Effector memory CD8-positive, alpha-beta T cell (primary cell): ENCODE results near the gene CMTM8.
A peak's percentile ranks its signal among the peaks of the same experiment; 100 is the strongest.
"Not testable (repeated sequence)": the region's sequence is repeated elsewhere in the genome, so short reads cannot be mapped to it uniquely, and the experiment has no call there.

Source experiments
- ATAC-seq: fragments of 150-1000 bp; cut with Tn5 transposase; replicated peaks from 2 replicates; pipeline ENCODE4 v1.10.0; 2021; ENCODE audit warnings: mild to moderate bottlenecking, moderate library complexity
- DNase-seq, 3 experiments: peaks; one replicate each; pipeline ENCODE4 v3.0.0; 2021
- H3K27ac Mint-ChIP-seq, 2 donors: one replicate each; pipeline ENCODE4 v1.8.0; 2022; ENCODE audit warnings: mild to moderate bottlenecking in 2 of 2, mixed read lengths in 2 of 2, moderate library complexity in 2 of 2
- H3K27me3 Mint-ChIP-seq, 2 donors: one replicate each; pipeline ENCODE4 v1.8.0; 2022; ENCODE audit warnings: mixed read lengths in 2 of 2
- H3K36me3 Mint-ChIP-seq: one replicate; pipeline ENCODE4 v1.8.0; 2022; ENCODE audit warnings: mild to moderate bottlenecking, moderate library complexity, mixed read lengths; ENCODE audit not compliant: insufficient read depth
- H3K4me1 Mint-ChIP-seq, 2 donors: one replicate each; pipeline ENCODE4 v1.8.0; 2022; ENCODE audit warnings: low read depth in 2 of 2, mixed read lengths in 2 of 2
- H3K4me3 Mint-ChIP-seq, 2 donors: one replicate each; pipeline ENCODE4 v1.8.0; 2022; ENCODE audit warnings: mild to moderate bottlenecking in 2 of 2, mixed read lengths in 2 of 2, moderate library complexity in 2 of 2
- H3K9me3 Mint-ChIP-seq, 2 donors: one replicate each; pipeline ENCODE4 v1.8.0; 2022; ENCODE audit warnings: mixed read lengths in 2 of 2

CMTM8 gene

DNA sequence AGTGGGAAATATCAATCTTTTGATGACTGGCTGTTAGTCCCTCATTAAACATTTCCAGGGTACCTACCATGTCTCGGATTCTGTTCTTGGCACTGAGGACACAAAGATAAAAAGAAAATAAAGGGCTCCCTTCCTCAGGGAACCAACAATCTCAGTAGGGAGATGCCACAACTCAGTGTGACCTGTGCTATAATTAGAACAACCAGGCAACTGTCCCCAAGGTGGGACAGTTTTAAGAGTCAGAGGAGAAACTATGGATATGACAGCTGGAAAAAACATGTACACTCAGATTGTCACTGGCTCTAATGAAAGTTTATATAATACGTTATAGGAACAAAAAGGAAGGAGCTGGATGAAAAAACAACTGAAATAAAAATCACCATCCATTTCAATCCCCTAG is 23.3 kb upstream of the CMTM8 start:
- no peaks in the 10 kb centered on the region for H3K4me1 Mint-ChIP-seq
- no peak overlapping the region for H3K4me3 Mint-ChIP-seq
- no peak overlapping the region for H3K27ac Mint-ChIP-seq
- no peak for DNase-seq
- no peaks in the 10 kb centered on the region for H3K9me3 Mint-ChIP-seq
- H3K36me3 Mint-ChIP-seq = no peaks in the 10 kb centered on the region
- peaks cover 14 to 29% of the 10 kb centered on the region in 2 donors for H3K27me3 Mint-ChIP-seq
- no peak for ATAC-seq

DNA sequence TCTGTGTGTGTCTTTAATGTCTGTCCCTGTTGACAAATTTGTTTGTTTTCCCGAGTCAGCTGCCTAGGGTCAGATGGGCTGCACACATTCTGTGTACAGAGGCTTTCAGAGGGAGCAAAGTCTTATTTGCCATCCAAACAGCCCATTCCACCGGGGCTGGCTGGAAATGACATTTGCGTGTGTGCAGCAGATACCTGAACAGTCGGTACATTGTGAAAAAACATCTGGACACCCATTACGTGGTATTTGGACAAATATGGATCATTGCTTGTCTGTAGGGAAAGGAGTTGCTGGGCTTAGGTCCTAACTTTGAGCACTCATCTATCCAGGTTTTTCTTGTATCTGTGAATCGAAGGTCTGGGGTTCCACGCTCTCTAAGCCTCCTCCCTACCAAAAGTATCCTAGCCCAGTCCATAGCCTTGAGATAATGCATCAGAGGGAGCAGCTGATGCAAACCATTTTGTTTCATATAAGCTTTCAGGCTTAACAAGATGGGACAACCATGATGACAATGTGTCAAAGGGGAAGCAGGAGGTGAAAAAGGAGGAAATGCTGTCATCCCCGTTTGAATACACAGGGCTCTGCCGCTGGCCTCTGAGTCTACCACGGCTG is 22.2 kb upstream of the CMTM8 start:
- Mint-ChIP-seq H3K9me3 (no peaks in the 10 kb centered on the region), H3K27ac (no peak overlapping the region), H3K4me1 (no peaks in the 10 kb centered on the region), H3K27me3 (peaks cover 14 to 29% of the 10 kb centered on the region in 2 donors), H3K36me3 (no peaks in the 10 kb centered on the region), H3K4me3 (no peak overlapping the region)
- DNase-seq = no peak
- no peak for ATAC-seq

DNA sequence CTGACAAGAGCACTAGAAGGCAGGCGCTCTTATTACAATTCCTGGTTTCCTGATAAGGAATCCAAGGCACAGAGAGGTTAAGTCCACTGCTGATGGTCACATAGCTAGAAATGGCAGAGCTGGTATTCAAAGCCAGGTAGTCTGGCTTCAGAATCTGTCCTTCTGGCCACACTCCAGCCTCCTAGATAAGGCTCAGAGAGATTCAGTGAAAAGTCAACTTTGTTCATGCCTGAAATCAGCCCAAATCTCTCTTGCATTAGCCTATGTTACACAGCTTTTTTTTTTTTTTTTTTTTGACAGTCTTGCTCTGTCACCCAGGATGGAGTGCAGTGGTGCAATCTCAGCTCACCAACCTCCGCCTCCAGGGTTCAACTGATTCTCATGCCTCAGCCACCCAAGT is 21.1 kb upstream of the CMTM8 start:
- Mint-ChIP-seq H3K4me1 (no peaks in the 10 kb centered on the region), H3K27ac (no peak overlapping the region), H3K9me3 (no peaks in the 10 kb centered on the region), H3K4me3 (no peak overlapping the region), H3K36me3 (no peaks in the 10 kb centered on the region), H3K27me3 (peaks cover 14 to 36% of the 10 kb centered on the region in 2 donors)
- ATAC-seq = no peak
- no peak for DNase-seq

DNA sequence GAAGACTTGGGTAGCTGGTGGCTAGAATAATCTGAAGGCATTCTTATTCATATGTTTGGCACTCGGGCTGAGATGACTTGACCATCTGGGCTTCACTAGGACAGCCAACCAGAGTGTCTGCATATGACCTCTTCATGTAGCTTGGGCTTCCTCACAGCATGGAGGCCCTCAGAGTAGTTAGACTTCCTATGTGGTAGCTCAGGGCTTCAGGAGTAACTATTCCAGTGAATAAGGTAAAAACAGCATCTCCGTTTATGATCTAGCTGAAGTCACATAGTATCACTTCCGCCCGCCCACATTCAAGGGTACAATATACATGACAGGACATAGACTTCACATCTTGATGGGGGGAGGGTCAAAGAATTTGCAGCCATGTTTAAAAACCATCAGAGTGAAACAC is 18.9 kb upstream of the CMTM8 start:
- H3K9me3 Mint-ChIP-seq = no peaks in the 10 kb centered on the region
- H3K4me1 Mint-ChIP-seq = no peaks in the 10 kb centered on the region
- ATAC-seq (no peak), DNase-seq (no peak)
- H3K27ac Mint-ChIP-seq = no peak overlapping the region
- peaks cover 22 to 58% of the 10 kb centered on the region in 2 donors for H3K27me3 Mint-ChIP-seq
- H3K36me3 Mint-ChIP-seq = no peaks in the 10 kb centered on the region
- H3K4me3 Mint-ChIP-seq = no peak overlapping the region

DNA sequence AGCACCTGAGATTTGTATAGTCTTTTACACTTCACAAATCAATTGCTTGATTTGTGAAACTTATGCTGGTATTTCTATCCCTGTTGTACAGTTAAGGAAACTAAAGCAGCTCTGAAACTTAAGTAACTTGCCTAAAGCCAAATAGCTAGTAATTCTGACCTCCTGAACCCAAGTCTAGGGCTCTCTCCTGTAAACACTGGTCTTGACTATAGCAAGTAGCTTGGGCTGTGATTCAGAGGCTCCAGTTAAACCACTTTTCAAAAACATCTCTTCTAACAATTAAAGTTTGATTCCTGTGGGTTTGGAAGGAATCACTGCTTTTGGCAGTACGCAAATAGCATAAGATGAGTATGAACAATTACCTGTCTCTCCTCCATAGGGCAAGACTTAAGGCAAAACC is 18.5 kb upstream of the CMTM8 start:
- no peak for DNase-seq
- peaks cover 23 to 60% of the 10 kb centered on the region in 2 donors for H3K27me3 Mint-ChIP-seq
- H3K27ac Mint-ChIP-seq = no peak overlapping the region
- no peaks in the 10 kb centered on the region for H3K9me3 Mint-ChIP-seq
- no peak overlapping the region for H3K4me3 Mint-ChIP-seq
- no peaks in the 10 kb centered on the region for H3K36me3 Mint-ChIP-seq
- no peak for ATAC-seq
- H3K4me1 Mint-ChIP-seq = no peaks in the 10 kb centered on the region

DNA sequence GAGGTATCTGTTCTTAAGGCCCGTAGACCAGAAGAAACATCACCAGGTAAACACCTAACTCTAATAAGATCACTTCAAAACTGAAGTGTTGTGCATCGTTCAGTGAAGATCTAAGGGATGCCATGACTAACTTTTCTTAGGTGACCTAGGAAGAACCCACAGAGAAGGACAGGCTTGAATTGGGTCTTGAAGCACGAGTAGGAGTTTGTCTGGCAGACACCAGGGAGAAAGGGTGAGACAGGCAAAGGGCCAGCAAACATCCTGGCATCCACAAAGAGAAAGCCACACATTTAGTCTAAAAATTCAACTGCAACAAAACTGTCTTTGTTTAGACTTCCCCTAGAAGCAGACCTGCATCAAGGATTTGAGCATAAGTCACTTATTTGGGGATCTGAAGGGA is 15.5 kb upstream of the CMTM8 start:
- Mint-ChIP-seq H3K27me3 (peaks cover 16 to 57% of the 10 kb centered on the region in 2 donors), H3K4me1 (no peaks in the 10 kb centered on the region), H3K27ac (no peak overlapping the region), H3K36me3 (peaks cover 3% of the 10 kb centered on the region), H3K4me3 (no peak overlapping the region), H3K9me3 (peaks cover 0 to 2% of the 10 kb centered on the region in 2 donors)
- DNase-seq = no peak
- no peak for ATAC-seq

DNA sequence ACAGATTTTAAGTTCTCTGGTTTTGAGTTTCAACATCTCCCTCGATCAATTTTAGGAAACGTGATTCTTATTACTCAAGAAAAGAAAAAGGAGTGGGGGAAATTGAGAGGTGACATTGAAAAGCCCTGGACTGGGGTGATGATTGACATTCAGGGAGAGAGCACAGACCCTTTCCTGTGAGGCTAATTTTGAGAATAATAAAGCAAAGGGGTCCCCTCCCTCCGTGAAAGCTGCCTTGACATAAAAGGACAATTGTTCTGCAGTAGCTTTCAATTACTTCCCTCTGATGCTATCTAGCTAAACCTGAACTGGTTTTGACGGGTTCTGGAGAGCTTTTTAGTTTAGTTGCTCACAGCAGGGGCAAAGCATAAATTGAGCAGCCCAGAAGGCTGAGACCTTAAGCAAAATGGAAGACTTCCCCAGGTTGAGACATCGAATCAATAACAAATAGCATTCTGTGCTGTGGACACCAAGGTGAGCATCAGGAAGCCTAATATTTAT is 14.4 kb upstream of the CMTM8 start:
- Mint-ChIP-seq H3K27me3 (peaks cover 8 to 46% of the 10 kb centered on the region in 2 donors), H3K9me3 (peaks cover 0 to 2% of the 10 kb centered on the region in 2 donors), H3K4me1 (no peaks in the 10 kb centered on the region), H3K27ac (no peak overlapping the region), H3K36me3 (peaks cover 3% of the 10 kb centered on the region), H3K4me3 (no peak overlapping the region)
- DNase-seq (no peak), ATAC-seq (no peak)

DNA sequence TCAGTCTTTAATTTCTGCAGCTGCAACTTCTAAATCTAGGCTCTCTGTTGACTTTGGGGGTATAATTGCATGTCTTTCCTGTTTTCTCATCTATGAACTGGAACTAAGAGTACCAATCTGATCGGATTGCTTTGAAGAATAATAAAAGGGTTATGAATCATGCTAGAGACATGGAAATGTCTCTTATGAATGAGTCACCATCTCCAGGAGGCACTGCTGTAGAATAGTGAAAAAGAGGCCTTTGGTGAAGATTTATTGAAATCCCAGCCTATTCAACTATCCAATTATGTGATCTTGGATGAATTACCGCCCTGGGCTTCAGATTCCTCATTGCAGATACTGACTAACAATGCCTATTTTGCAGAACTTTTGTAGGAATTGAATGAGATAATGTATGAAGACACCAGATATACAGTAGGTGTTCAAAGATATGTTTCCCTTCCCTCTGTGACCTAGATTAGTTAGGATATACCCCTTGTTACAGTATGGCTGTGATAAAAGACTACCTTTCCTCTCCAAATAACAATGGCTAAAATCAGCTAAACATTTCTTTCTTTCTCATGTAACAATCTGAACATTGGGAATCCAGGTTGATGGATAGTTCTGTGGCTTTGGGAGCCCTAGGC is 11.5 kb upstream of the CMTM8 start:
- Mint-ChIP-seq H3K27ac (no peak overlapping the region), H3K9me3 (peaks cover 0 to 2% of the 10 kb centered on the region in 2 donors), H3K36me3 (peaks cover 3% of the 10 kb centered on the region), H3K4me1 (no peaks in the 10 kb centered on the region), H3K27me3 (peaks cover 8 to 38% of the 10 kb centered on the region in 2 donors), H3K4me3 (no peak overlapping the region)
- DNase-seq (no peak), ATAC-seq (no peak)

DNA sequence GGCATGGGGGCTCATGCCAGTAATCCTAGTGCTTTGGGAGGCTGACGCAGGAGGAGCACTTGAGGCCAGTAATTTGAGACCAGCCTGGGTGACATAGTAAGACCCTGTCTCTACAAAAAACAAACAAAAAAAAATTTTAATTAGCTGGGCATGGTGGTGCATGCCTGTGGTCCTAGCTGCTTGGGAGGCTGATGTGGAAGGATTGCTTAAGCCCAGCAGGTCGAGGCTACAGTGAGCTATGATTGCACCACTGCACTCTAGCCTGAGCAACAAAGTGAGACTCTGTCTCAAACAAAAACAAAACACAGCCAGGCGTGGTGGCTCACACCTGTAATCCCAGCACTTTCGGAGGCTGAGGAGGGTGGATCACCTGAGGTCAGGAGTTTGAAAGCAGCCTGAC is 9.7 kb upstream of the CMTM8 start:
- H3K4me1 Mint-ChIP-seq, H3K4me3 Mint-ChIP-seq, DNase-seq, ATAC-seq, H3K9me3 Mint-ChIP-seq, H3K27ac Mint-ChIP-seq, H3K36me3 Mint-ChIP-seq: not testable (repeated sequence)
- peaks cover 8 to 21% of the 10 kb centered on the region in 2 donors for H3K27me3 Mint-ChIP-seq

DNA sequence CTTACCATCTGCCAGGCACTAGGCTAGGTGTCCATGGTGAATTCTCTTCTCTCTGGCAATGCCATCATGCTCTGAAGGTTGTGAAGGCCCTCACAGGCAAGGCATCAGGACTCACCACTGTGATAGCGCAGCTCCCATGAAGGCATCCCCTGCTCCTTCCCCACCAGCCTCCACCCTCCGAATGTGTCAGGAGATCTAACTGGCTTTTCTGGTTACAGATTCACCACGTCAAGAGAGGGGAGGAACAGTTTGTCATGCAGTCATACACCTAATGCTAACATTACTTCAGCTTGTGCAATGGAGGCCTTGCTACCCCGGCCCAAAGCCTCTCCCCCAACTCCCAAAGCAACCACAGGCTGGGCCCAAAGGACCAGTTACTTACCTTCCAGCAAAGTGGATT is 8.9 kb upstream of the CMTM8 start:
- Mint-ChIP-seq H3K4me3 (no peak overlapping the region), H3K27ac (no peak overlapping the region), H3K9me3 (peaks cover 0 to 2% of the 10 kb centered on the region in 2 donors), H3K36me3 (peaks cover 3% of the 10 kb centered on the region), H3K4me1 (no peaks in the 10 kb centered on the region), H3K27me3 (peaks cover under 1 to 13% of the 10 kb centered on the region in 2 donors)
- DNase-seq = no peak
- ATAC-seq = no peak

DNA sequence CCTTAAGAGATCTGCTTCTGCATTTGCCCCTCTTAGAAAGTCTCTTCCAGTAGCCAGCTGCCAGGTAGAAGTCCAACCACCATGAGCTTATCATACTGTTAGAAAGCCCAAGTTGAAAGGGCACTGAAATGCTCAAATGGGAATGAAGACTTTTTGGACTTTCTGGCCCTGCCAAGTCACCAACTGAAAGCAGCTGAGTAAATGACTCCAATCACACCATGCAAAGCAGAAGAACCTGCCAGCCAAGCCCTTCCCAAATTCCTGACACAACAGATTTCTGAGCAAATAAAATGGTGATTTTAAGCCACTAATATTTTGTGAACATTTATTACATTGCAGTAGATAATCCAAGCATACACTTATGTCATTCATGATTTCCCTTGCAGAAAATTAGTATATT is 2.1 kb upstream of the CMTM8 start:
- Mint-ChIP-seq H3K4me3 (no peak overlapping the region), H3K27me3 (peaks cover 0 to 7% of the 10 kb centered on the region in 2 donors), H3K4me1 (peaks cover 21 to 24% of the 10 kb centered on the region in 2 donors), H3K36me3 (no peaks in the 10 kb centered on the region), H3K27ac (no peak overlapping the region), H3K9me3 (no peaks in the 10 kb centered on the region)
- ATAC-seq (no peak), DNase-seq (no peak)

DNA sequence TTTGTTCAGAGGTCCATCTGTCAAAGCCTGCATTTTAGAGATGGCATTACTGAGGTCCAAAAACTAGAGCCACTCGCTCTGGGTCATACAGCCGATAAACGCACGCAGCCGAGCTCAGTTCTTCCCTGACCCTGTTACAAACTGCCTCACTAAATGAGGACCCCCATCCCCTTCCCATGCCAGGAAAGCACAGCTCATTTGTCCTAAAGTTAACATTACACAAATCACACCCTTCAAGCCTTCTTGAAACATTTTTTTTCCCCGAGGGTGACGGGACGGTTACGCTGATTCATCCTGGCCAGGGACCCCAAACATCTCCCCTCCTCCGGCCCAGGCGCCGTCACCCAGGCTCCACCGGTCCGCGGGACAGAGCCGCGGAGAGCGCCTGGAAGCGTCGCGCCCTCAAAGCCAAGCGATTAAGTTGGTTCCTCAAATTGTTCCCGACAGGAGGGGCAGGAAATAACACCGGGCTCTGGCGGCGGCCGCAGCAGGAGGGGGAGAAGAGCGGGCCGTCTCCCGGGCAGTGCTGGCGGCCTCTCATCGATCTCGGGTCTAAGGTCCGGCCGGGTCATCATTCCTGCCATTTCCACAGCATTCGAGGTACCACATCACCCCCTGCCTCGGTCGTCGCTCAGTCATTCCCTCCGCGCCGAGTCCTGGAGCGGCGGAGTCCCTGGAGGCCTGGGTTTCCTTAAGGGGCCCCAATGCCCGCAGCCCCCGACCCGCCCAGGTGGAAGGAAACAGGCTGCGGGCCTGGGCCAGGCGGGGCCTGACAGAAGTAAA is 619 bp upstream of the CMTM8 start:
- Mint-ChIP-seq H3K4me1 (peaks cover 21 to 24% of the 10 kb centered on the region in 2 donors), H3K36me3 (peaks cover 6% of the 10 kb centered on the region), H3K9me3 (no peaks in the 10 kb centered on the region), H3K27ac (peak overlapping the region in 1 of 2 donors; percentile 20), H3K27me3 (peaks cover 0 to 7% of the 10 kb centered on the region in 2 donors), H3K4me3 (peak overlapping the region; percentile 82 to 83)
- ATAC-seq (no peak), DNase-seq (no peak)

DNA sequence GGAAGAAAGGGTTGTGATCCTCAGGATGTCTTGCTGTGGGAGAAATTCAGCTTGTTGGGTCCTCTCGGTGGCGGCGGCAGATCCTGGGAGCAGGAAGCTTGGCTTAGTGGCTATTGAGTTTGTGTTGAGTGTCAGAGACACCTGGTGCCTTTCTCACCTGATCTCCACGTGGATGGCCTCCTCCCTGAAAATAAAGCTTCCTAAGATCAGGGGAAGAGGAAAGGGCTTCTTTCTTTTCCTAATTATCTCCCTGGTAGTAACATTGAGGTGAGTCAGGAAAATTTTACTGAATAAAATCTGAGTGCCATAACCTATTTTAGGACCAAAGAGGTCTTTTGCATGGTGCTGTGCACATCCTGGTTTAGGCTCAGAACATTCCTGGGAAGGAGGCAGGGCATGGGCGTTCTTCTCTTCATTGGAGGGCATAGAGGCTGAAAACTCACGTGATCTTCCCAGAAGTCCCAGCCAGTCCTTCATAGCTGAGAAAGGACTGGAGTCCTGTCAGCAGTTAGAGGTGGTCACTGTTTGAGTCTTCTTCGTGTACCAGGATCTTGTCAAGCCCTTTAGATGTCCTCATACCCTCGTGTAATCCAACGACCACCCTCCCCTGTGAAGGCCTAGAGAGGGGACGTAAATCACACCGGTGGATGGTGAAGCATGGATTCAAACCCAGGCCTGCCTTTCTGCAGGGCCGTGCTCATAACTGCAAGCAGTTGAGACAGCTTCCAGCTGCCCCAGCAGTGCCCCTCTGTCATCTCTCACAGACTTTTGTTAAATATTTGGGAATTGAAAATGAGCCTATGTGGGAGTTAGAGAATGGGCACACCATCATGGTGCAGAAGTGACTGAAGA is 1.1 kb downstream of the CMTM8 start:
- Mint-ChIP-seq H3K4me3 (peak overlapping the region; percentile 82 to 83), H3K27ac (peak overlapping the region in 1 of 2 donors; percentile 54), H3K36me3 (peaks cover 12% of the 10 kb centered on the region), H3K27me3 (peaks cover 0 to 7% of the 10 kb centered on the region in 2 donors), H3K9me3 (no peaks in the 10 kb centered on the region), H3K4me1 (peaks cover 21 to 24% of the 10 kb centered on the region in 2 donors)
- ATAC-seq (peak; percentile 9), DNase-seq (no peak)
